A549 (cell line): ENCODE data around the gene FAM9C. TPM values are rescaled to one million over a fixed set of nuclear protein-coding genes. Genes with fewer than 3 reads are reported as not detected.

Experiments used
- ATAC-seq, 2 experiments: fragments of 200-7000 bp in 1 of 2; fragments of >200 bp in 1 of 2; cut with Nextera tagmentation in 1 of 2; cut with Tn5 transposase in 1 of 2; 3 replicates each; pipeline versions ENCODE4 v1.8.0 to v1.9.1; 2018 to 2020; ENCODE audit warnings: mild to moderate bottlenecking in 1 of 2, moderate library complexity in 1 of 2
- CTCF ChIA-PET: fragments of 300-600 bp; sonication (Branson Sonifier 250); formaldehyde crosslinking; extraction: SDS; loops from one replicate; lab custom pipeline; 2021; ENCODE audit warnings: antibody characterized with exemption, inconsistent platforms; lab: Yijun Ruan, JAX
- POLR2A ChIA-PET: fragments of 350-600 bp; formaldehyde crosslinking; extraction: SDS; loops from one replicate; lab custom pipeline; 2021; ENCODE audit warnings: antibody characterized with exemption, inconsistent platforms; lab: Yijun Ruan, JAX
- DNase-seq, 2 experiments: peaks; one replicate each; pipeline versions ENCODE4 v3.0.0 to v3.0.0-alpha.2; 2011 to 2016; ENCODE audit warnings: low read depth in 1 of 2, low spot score in 1 of 2
- FAIRE-seq: peaks from 2 replicates; lab custom pipeline; 2011; peaks lifted over from hg19 to GRCh38; lab: Jason Lieb, UNC
- H3K27ac ChIP-seq, 2 experiments: fragments of >200 bp; sonication (Bioruptor Twin); formaldehyde crosslinking; 3 replicates each; pipeline ENCODE4 v1.5.1; 2016 to 2017
- H3K4me1 ChIP-seq: fragments of >200 bp; sonication (Bioruptor Twin); formaldehyde crosslinking; 3 replicates; pipeline ENCODE4 v1.6.1; 2016
- H3K4me2 ChIP-seq: fragments of >200 bp; sonication (Bioruptor Twin); formaldehyde crosslinking; 3 replicates; pipeline ENCODE4 v1.6.1; 2016
- H3K4me3 ChIP-seq: fragments of >200 bp; sonication (Bioruptor Twin); formaldehyde crosslinking; 3 replicates; pipeline ENCODE4 v1.5.1; 2016
- H3K9me3 ChIP-seq: fragments of >200 bp; sonication (Bioruptor Twin); formaldehyde crosslinking; 3 replicates; pipeline ENCODE4 v1.6.1; 2016
- CBX2 ChIP-seq: fragments of 200-600 bp; sonication (generic); IDR thresholded peaks from 2 replicates; pipeline ENCODE4 v1.6.1; 2016; ENCODE audit warnings: low read depth, mild to moderate bottlenecking, borderline replicate concordance
- CEBPB ChIP-seq, 2 experiments: fragments of >200 bp in 1 of 2; sonication (Bioruptor Twin) in 1 of 2; formaldehyde crosslinking in 1 of 2; IDR thresholded peaks; 2 replicates each; pipeline ENCODE4 v1.6.1; 2012 to 2016
- EHF ChIP-seq: fragments of 250-450 bp; sonication (Bioruptor Pico); IDR thresholded peaks from 2 replicates; pipeline ENCODE4 v1.5.0; 2020; ENCODE audit warnings: mild to moderate bottlenecking
- EHMT2 ChIP-seq: fragments of 200-600 bp; sonication (generic); IDR thresholded peaks from 2 replicates; pipeline ENCODE4 v1.6.1; 2016; ENCODE audit warnings: antibody characterized with exemption, low read depth, mild to moderate bottlenecking, moderate library complexity
- EP300 ChIP-seq, 2 experiments: fragments of >200 bp; sonication (Bioruptor Twin); formaldehyde crosslinking; IDR thresholded peaks; 2 replicates in 1 of 2; 3 replicates in 1 of 2; pipeline ENCODE4 v1.6.1; 2016 to 2017
- ESRRA ChIP-seq: fragments of 150-350 bp; IDR thresholded peaks from 2 replicates; pipeline ENCODE4 v1.6.1; 2014; ENCODE audit warnings: mild to moderate bottlenecking, low read length, borderline replicate concordance
- FOSL2 ChIP-seq, 2 experiments: fragments of 450-650 bp in 1 of 2; fragments of >200 bp in 1 of 2; sonication (Bioruptor Twin) in 1 of 2; formaldehyde crosslinking; IDR thresholded peaks; 2 replicates each; pipeline versions ENCODE4 v1.5.0 to v1.6.1; 2016 to 2020; ENCODE audit warnings: mild to moderate bottlenecking in 1 of 2, moderate library complexity in 1 of 2
- FOXS1 ChIP-seq: fragments of 250-450 bp; sonication (Bioruptor Pico); IDR thresholded peaks from 2 replicates; pipeline ENCODE4 v1.5.0; 2020; ENCODE audit warnings: mild to moderate bottlenecking, moderate library complexity
- GATA3 ChIP-seq: IDR thresholded peaks from 2 replicates; pipeline ENCODE4 v1.6.1; 2012; ENCODE audit warnings: borderline replicate concordance
- HDAC2 ChIP-seq: fragments of 200-600 bp; sonication (generic); IDR thresholded peaks from 2 replicates; pipeline ENCODE4 v1.6.1; 2016
- JUN ChIP-seq, 2 experiments: fragments of >200 bp; sonication (Bioruptor Twin); formaldehyde crosslinking; IDR thresholded peaks; 2 replicates in 1 of 2; 3 replicates in 1 of 2; pipeline ENCODE4 v1.6.1; 2016 to 2017
- JUNB ChIP-seq: fragments of >200 bp; sonication (Bioruptor Twin); formaldehyde crosslinking; IDR thresholded peaks from 2 replicates; pipeline ENCODE4 v1.6.1; 2016
- KDM5A ChIP-seq: fragments of 200-600 bp; sonication (generic); IDR thresholded peaks from 2 replicates; pipeline ENCODE4 v1.6.1; 2016; ENCODE audit warnings: antibody characterized with exemption, mild to moderate bottlenecking
- MAFK ChIP-seq: fragments of 450-650 bp; IDR thresholded peaks from 2 replicates; pipeline ENCODE4 v1.6.1; 2014; ENCODE audit not compliant: partially characterized antibody
- MYC ChIP-seq: IDR thresholded peaks from 2 replicates; pipeline ENCODE4 v1.6.1; 2012; ENCODE audit warnings: mild to moderate bottlenecking, inconsistent platforms, low read length, improper control_type of control experiment, borderline replicate concordance
- POLR2A ChIP-seq: IDR thresholded peaks from 2 replicates; pipeline ENCODE4 v1.6.1; 2012; ENCODE audit warnings: mild to moderate bottlenecking, low read length
- POLR2AphosphoS2 ChIP-seq: conservative IDR thresholded peaks from 2 replicates; pipeline ENCODE4 v1.6.1; 2012; ENCODE audit warnings: low read length, improper control_type of control experiment, inconsistent platforms
- RAD21 ChIP-seq, 2 experiments: fragments of >200 bp in 1 of 2; sonication (Bioruptor Twin) in 1 of 2; formaldehyde crosslinking in 1 of 2; IDR thresholded peaks in 1 of 2; conservative IDR thresholded peaks in 1 of 2; 2 replicates in 1 of 2; 3 replicates in 1 of 2; pipeline ENCODE4 v1.6.1; 2012 to 2018; ENCODE audit warnings: inconsistent platforms in 1 of 2
- RCOR1 ChIP-seq: fragments of 150-350 bp; IDR thresholded peaks from 2 replicates; pipeline ENCODE4 v1.6.1; 2014; ENCODE audit warnings: antibody characterized with exemption, low read length, low read depth
- SREBF2 ChIP-seq: fragments of 450-650 bp; IDR thresholded peaks from 2 replicates; pipeline ENCODE4 v1.6.1; 2014; ENCODE audit warnings: mild to moderate bottlenecking, moderate library complexity
- TFCP2L1 ChIP-seq: fragments of 250-450 bp; sonication (Bioruptor Pico); IDR thresholded peaks from 2 replicates; pipeline ENCODE4 v1.5.0; 2021; ENCODE audit warnings: mild to moderate bottlenecking
- TP53 ChIP-seq: fragments of 250-450 bp; sonication (Bioruptor Pico); IDR thresholded peaks from 2 replicates; pipeline ENCODE4 v1.5.0; 2021; ENCODE audit warnings: mild to moderate bottlenecking, moderate library complexity
- ZFP36 ChIP-seq: fragments of 450-650 bp; IDR thresholded peaks from 2 replicates; pipeline ENCODE4 v1.6.1; 2014; ENCODE audit warnings: borderline replicate concordance; ENCODE audit not compliant: partially characterized antibody
- ZNF302 ChIP-seq: fragments of 250-450 bp; sonication (Bioruptor Pico); IDR thresholded peaks from 2 replicates; pipeline ENCODE4 v1.9.0; 2021; ENCODE audit warnings: inconsistent platforms, mild to moderate bottlenecking, moderate library complexity
- WGBS: methylation state at CpG from one replicate; pipeline ENCODE4 v1.1.6; 2017; ENCODE audit errors: missing lambda C conversion rate; 5-methylcytosine and 5-hydroxymethylcytosine counted together
- polyA plus RNA-seq, 4 experiments: library from polyadenylated mRNA; depleted of rRNA in 3 of 4; stranded (reverse); fragments of >200 nt; fragmentation: RNase III in 1 of 4; extraction: RNeasy Plus Mini Kit Qiagen cat#74134 plus additional on column Dnase treatment in 1 of 4; gene quantifications; 2 replicates in 3 of 4; 3 replicates in 1 of 4; pipeline ENCODE4 v1.2.3, GENCODE V29; 2011 to 2017
- TF ChIP-seq, protein P1 (sequence below): fragments of >200 bp; sonication (Bioruptor Twin); formaldehyde crosslinking; IDR thresholded peaks from 2 replicates; pipeline ENCODE4 v1.6.1; 2016
- TF ChIP-seq, protein P2 (sequence below): fragments of 150-350 bp; IDR thresholded peaks from 2 replicates; pipeline ENCODE4 v1.6.1; 2014; ENCODE audit warnings: low read depth, mild to moderate bottlenecking, low read length
- TF ChIP-seq, protein P3 (sequence below): IDR thresholded peaks from 2 replicates; pipeline ENCODE4 v1.6.1; 2012
- TF ChIP-seq, protein P4 (sequence below): fragments of 450-650 bp; IDR thresholded peaks from 2 replicates; pipeline ENCODE4 v1.6.1; 2014; ENCODE audit warnings: antibody characterized with exemption
- TF ChIP-seq, protein P5 (sequence below): fragments of 250-450 bp; sonication (Bioruptor Pico); IDR thresholded peaks from 2 replicates; pipeline ENCODE4 v1.5.0; 2020; ENCODE audit warnings: low read depth, mild to moderate bottlenecking, moderate library complexity

The FAM9C gene
- polyA plus RNA-seq, 2 of the 4 experiments (the other 2 are of a cell fraction) = 0.03 TPM; not detected in 1

DNA sequence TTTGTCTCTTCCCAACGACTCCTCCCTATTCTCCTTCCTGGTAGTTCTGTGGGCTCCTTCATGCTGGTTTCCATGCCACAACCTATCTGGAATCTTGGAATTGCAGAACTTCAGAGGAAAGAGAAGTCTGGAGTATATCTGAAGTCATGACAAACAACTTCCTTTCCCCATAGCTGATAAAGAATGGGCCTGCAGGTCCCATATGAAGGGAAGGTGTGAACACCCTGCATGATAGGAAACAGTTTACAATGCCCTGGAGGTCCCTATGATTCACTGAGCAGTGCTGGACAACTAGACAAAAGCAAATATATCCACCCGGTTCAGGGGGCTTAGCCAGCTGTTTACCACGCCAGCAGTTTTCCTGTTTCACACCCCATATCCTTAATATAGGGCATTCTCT, 19.4 kb downstream of the FAM9C start:
- no peak overlapping the region for H3K4me3 ChIP-seq
- ATAC-seq (no peak), DNase-seq (no peak), FAIRE-seq (no peak)
- CTCF ChIA-PET = no interaction called here
- H3K4me1 ChIP-seq = peaks cover 67% of the 10 kb centered on the region
- WGBS = 55% methylated on average over 3 of the region's 3 CpGs
- H3K27ac ChIP-seq = peak overlapping the region; percentile 46 to 94
- TF ChIP-seq MYC (no peak), EHF (no peak), SREBF2 (no peak), RAD21 (conservative IDR thresholded peaks at IDR 0.05 in 1 of 2, IDR thresholded peaks at IDR 0.05 in 1 of 2) (no peak), ESRRA (no peak), MAFK (no peak), POLR2A (no peak), FOXS1 (CRISPR knock-in tag) (no peak), CBX2 (no peak), EP300 (IDR thresholded peaks at IDR 0.05) (no peak), RCOR1 (no peak), KDM5A (no peak), POLR2AphosphoS2 (no peak)
- TF ChIP-seq, protein P1, sequence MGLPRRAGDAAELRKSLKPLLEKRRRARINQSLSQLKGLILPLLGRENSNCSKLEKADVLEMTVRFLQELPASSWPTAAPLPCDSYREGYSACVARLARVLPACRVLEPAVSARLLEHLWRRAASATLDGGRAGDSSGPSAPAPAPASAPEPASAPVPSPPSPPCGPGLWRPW = no peak
- TF ChIP-seq, protein P2, sequence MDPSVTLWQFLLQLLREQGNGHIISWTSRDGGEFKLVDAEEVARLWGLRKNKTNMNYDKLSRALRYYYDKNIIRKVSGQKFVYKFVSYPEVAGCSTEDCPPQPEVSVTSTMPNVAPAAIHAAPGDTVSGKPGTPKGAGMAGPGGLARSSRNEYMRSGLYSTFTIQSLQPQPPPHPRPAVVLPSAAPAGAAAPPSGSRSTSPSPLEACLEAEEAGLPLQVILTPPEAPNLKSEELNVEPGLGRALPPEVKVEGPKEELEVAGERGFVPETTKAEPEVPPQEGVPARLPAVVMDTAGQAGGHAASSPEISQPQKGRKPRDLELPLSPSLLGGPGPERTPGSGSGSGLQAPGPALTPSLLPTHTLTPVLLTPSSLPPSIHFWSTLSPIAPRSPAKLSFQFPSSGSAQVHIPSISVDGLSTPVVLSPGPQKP = no peak
- no peaks in the 10 kb centered on the region for H3K9me3 ChIP-seq
- POLR2A ChIA-PET = no interaction called here
- H3K4me2 ChIP-seq = no peak overlapping the region

DNA sequence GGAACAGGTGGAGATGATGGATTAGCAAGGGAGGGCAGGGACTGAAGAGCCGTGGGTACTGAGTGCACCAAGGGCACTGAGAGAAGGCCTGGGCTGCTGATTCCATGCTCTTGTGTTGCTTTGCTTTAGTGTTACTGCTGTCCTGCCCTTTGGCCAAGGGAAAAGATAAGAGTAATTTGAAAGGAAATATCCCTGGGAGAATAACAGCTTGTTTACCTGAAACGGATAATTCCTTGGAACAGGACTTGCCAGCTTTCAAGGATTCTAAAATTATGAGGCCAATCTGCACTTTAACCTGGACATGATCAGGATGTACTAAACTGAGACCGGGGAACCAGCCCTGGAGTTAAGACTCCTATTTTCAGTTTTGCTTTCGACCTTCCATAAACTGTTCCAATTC, 20.4 kb downstream of the FAM9C start:
- no peaks in the 10 kb centered on the region for H3K9me3 ChIP-seq
- no peak overlapping the region for H3K4me2 ChIP-seq
- CTCF ChIA-PET = interaction anchor here (0.6 kb wide), 1 partner anchor 725 kb away, joined by 3 read pairs; no protein-coding TSS in a partner anchor
- POLR2A ChIA-PET = no interaction called here
- peaks cover 60% of the 10 kb centered on the region for H3K4me1 ChIP-seq
- H3K27ac ChIP-seq = peak overlapping the region; percentile 30 to 94; a peak in 5 of 6 replicates
- FAIRE-seq = peak; percentile 32
- no peak for ATAC-seq
- TF ChIP-seq CEBPB (IDR thresholded peaks at IDR 0.05) (no peak), TFCP2L1 (CRISPR knock-in tag) (no peak), EP300 (IDR thresholded peaks at IDR 0.05) (no peak), TP53 (CRISPR knock-in tag) (no peak), RCOR1 (no peak)
- TF ChIP-seq, protein P3, sequence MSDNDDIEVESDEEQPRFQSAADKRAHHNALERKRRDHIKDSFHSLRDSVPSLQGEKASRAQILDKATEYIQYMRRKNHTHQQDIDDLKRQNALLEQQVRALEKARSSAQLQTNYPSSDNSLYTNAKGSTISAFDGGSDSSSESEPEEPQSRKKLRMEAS = no peak
- WGBS = 96% methylated on average over 4 of the region's 4 CpGs
- no peak overlapping the region for H3K4me3 ChIP-seq
- DNase-seq = no peak

DNA sequence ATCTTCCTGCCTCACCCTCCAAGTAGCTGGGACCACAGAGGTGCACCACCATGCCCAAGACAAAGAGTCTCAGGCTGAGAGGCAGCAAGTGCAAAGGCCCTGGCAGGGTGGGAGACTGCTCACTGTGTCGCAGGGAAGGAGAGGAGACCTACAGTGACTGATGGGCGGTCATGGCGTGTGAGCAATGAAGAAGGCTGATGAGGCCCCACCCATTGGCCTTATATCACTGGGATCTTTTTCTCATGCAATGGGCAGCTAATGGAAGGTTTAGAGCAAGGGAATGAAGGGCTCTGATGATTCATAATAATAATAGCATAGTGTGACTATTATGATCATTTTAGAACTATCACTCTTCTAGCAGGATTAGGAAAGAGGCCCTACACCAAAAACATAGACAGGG, 20.9 kb downstream of the FAM9C start:
- Histone ChIP-seq H3K4me3 (no peak overlapping the region), H3K27ac (peak overlapping the region; percentile 64 to 94; a peak in 5 of 6 replicates), H3K4me1 (peaks cover 57% of the 10 kb centered on the region), H3K9me3 (no peaks in the 10 kb centered on the region), H3K4me2 (no peak overlapping the region)
- 97% methylated on average over 3 of the region's 3 CpGs for WGBS
- ChIA-PET CTCF (interaction anchor here (0.6 to 1.4 kb wide), 2 partner anchors 464 to 725 kb away, joined by 3 read pairs; no protein-coding TSS in a partner anchor), POLR2A (interaction anchor here (1.1 kb wide), 1 partner anchor 87 kb away, joined by 4 read pairs; no protein-coding TSS in a partner anchor)
- TF ChIP-seq GATA3 = no peak
- no peak for TF ChIP-seq KDM5A
- TF ChIP-seq TFCP2L1 (CRISPR knock-in tag) = no peak
- TF ChIP-seq HDAC2 = no peak
- TF ChIP-seq JUNB = no peak
- no peak for TF ChIP-seq ESRRA
- TF ChIP-seq FOSL2 (IDR thresholded peaks at IDR 0.05) = no peak
- TF ChIP-seq FOSL2 (CRISPR knock-in tag; IDR thresholded peaks at IDR 0.05) = no peak
- TF ChIP-seq, protein P4, sequence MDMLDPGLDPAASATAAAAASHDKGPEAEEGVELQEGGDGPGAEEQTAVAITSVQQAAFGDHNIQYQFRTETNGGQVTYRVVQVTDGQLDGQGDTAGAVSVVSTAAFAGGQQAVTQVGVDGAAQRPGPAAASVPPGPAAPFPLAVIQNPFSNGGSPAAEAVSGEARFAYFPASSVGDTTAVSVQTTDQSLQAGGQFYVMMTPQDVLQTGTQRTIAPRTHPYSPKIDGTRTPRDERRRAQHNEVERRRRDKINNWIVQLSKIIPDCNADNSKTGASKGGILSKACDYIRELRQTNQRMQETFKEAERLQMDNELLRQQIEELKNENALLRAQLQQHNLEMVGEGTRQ = no peak
- TF ChIP-seq ZFP36 = no peak
- TF ChIP-seq POLR2AphosphoS2 = no peak
- no peak for TF ChIP-seq ZNF302 (CRISPR knock-in tag)
- TF ChIP-seq, protein P5, sequence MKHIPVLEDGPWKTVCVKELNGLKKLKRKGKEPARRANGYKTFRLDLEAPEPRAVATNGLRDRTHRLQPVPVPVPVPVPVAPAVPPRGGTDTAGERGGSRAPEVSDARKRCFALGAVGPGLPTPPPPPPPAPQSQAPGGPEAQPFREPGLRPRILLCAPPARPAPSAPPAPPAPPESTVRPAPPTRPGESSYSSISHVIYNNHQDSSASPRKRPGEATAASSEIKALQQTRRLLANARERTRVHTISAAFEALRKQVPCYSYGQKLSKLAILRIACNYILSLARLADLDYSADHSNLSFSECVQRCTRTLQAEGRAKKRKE = no peak
- TF ChIP-seq JUN (IDR thresholded peaks at IDR 0.05) = no peak
- TF ChIP-seq EHMT2 = no peak
- no peak for ATAC-seq
- no peak for DNase-seq
- FAIRE-seq = no peak
